Measurements from ENCODE around the gene TET1.

TET1 gene

DNA sequence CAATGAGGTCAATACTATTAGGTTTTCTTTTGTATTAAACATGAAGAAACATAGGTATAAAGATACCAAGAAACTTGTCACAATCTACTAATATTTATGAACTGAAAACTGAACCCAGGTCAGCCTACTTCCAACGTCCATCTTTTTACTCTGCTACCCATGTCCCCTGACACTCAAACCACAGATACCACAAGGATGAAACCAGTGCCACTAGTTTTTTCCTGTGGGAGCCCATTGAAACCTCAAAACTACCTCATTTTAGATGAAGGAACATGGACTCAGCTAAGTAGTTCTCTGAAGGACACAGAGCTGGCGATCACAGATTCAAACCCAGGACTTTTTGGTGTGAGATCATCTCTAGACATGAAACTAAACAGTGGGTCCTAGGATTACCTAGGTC, 6.8 kb downstream of the TET1 start:
- TF ChIP-seq, protein P1, sequence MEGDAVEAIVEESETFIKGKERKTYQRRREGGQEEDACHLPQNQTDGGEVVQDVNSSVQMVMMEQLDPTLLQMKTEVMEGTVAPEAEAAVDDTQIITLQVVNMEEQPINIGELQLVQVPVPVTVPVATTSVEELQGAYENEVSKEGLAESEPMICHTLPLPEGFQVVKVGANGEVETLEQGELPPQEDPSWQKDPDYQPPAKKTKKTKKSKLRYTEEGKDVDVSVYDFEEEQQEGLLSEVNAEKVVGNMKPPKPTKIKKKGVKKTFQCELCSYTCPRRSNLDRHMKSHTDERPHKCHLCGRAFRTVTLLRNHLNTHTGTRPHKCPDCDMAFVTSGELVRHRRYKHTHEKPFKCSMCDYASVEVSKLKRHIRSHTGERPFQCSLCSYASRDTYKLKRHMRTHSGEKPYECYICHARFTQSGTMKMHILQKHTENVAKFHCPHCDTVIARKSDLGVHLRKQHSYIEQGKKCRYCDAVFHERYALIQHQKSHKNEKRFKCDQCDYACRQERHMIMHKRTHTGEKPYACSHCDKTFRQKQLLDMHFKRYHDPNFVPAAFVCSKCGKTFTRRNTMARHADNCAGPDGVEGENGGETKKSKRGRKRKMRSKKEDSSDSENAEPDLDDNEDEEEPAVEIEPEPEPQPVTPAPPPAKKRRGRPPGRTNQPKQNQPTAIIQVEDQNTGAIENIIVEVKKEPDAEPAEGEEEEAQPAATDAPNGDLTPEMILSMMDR (conservative IDR thresholded peaks at IDR 0.05; ENCODE audit: low read depth, low read length): no peak
- H3K4me1 ChIP-seq (ENCODE audit: low read depth, poor library complexity, severe bottlenecking): peaks cover 22% of the 10 kb centered on the region
- no peaks in the 10 kb centered on the region for H3K79me2 ChIP-seq (ENCODE audit: insufficient read depth, low read depth)
- no peaks in the 10 kb centered on the region for H3K27me3 ChIP-seq (ENCODE audit: insufficient read depth, low read depth)
- peak overlapping the region; percentile 36 for H3K4me2 ChIP-seq
- no peak overlapping the region for H3K9ac ChIP-seq
- no peaks in the 10 kb centered on the region for H3K36me3 ChIP-seq (ENCODE audit: insufficient read depth)
- no peak overlapping the region for H3K27ac ChIP-seq
- no peaks in the 10 kb centered on the region for H4K20me1 ChIP-seq (ENCODE audit: insufficient read depth)
- no peak overlapping the region for H2AFZ ChIP-seq (ENCODE audit: low read depth)
- H3K4me3 ChIP-seq (IDR thresholded peaks at IDR 0.05; ENCODE audit: insufficient read depth, low read depth, low read length): no peak overlapping the region

DNA sequence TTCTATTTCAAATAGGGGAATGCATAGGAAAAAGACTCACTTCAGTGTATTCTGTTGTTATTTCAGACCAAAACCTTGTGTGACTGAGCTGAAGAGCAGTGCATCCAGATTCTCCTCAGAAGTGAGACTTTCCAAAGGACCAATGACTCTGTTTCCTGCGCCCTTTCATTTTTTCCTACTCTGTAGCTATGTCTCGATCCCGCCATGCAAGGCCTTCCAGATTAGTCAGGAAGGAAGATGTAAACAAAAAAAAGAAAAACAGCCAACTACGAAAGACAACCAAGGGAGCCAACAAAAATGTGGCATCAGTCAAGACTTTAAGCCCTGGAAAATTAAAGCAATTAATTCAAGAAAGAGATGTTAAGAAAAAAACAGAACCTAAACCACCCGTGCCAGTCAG, 12.0 kb downstream of the TET1 start:
- no peaks in the 10 kb centered on the region for H3K27me3 ChIP-seq (ENCODE audit: insufficient read depth, low read depth)

DNA sequence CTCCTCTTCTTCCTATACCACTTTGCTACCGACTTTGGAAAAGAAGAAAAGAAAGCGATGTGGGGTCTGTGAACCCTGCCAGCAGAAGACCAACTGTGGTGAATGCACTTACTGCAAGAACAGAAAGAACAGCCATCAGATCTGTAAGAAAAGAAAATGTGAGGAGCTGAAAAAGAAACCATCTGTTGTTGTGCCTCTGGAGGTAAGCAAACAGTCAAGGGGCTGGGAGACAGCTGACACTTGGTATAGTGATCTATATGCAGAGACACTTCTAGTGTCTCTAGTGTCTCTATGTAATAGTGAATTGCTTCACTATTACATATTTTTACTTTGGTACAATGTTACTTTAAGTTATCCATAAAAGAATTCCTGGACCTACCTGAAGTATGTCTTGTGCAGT, 13.9 kb downstream of the TET1 start:
- Histone ChIP-seq H3K27ac (no peak overlapping the region), H3K4me1 (ENCODE audit: low read depth, poor library complexity, severe bottlenecking) (no peaks in the 10 kb centered on the region), H3K27me3 (ENCODE audit: insufficient read depth, low read depth) (no peaks in the 10 kb centered on the region), H2AFZ (ENCODE audit: low read depth) (no peak overlapping the region), H3K4me2 (no peak overlapping the region), H3K9ac (no peak overlapping the region), H3K4me3 (IDR thresholded peaks at IDR 0.05; ENCODE audit: insufficient read depth, low read depth, low read length) (no peak overlapping the region), H3K79me2 (ENCODE audit: insufficient read depth, low read depth) (no peaks in the 10 kb centered on the region), H3K36me3 (ENCODE audit: insufficient read depth) (no peaks in the 10 kb centered on the region), H4K20me1 (ENCODE audit: insufficient read depth) (no peaks in the 10 kb centered on the region)
- TF ChIP-seq, protein P1 (conservative IDR thresholded peaks at IDR 0.05; ENCODE audit: low read depth, low read length): no peak

More for the DNA sequence above, 12.0 kb downstream of the TET1 start:
- TF ChIP-seq, protein P1 (conservative IDR thresholded peaks at IDR 0.05; ENCODE audit: low read depth, low read length): no peak
- H3K4me2 ChIP-seq: no peak overlapping the region
- H3K4me3 ChIP-seq (IDR thresholded peaks at IDR 0.05; ENCODE audit: insufficient read depth, low read depth, low read length): no peak overlapping the region
- H3K9ac ChIP-seq: no peak overlapping the region
- peaks cover 6% of the 10 kb centered on the region for H3K4me1 ChIP-seq (ENCODE audit: low read depth, poor library complexity, severe bottlenecking)
- no peak overlapping the region for H2AFZ ChIP-seq (ENCODE audit: low read depth)
- H4K20me1 ChIP-seq (ENCODE audit: insufficient read depth): no peaks in the 10 kb centered on the region
- H3K79me2 ChIP-seq (ENCODE audit: insufficient read depth, low read depth): no peaks in the 10 kb centered on the region
- no peak overlapping the region for H3K27ac ChIP-seq
- no peaks in the 10 kb centered on the region for H3K36me3 ChIP-seq (ENCODE audit: insufficient read depth)

DNA sequence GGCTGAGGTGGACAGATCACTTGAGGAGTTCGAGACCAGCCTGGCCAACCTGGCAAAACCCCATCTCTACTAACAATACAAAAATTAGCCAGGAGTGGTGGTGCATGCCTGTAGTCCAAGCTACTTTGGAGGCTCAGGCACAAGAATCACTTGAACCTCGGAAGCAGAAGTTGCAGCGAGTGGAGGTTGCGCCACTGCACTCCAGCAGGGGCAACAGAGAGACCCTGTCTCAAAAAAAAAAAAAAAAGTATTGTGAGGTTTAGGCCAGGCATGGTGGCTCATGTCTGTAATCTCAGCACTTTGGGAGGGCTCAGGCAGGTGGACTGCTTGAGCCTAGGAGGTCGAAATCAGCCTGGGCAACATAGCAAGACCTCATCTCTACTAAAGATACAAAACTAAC, 16.0 kb downstream of the TET1 start:
- no peak overlapping the region for H2AFZ ChIP-seq (ENCODE audit: low read depth)
- H3K36me3 ChIP-seq (ENCODE audit: insufficient read depth): no peaks in the 10 kb centered on the region
- TF ChIP-seq, protein P1 (conservative IDR thresholded peaks at IDR 0.05; ENCODE audit: low read depth, low read length): no peak
- no peak overlapping the region for H3K4me2 ChIP-seq
- H3K9ac ChIP-seq: no peak overlapping the region
- H3K4me1 ChIP-seq (ENCODE audit: low read depth, poor library complexity, severe bottlenecking): no peaks in the 10 kb centered on the region
- H3K27me3 ChIP-seq (ENCODE audit: insufficient read depth, low read depth): no peaks in the 10 kb centered on the region
- no peaks in the 10 kb centered on the region for H3K79me2 ChIP-seq (ENCODE audit: insufficient read depth, low read depth)
- H3K4me3 ChIP-seq (IDR thresholded peaks at IDR 0.05; ENCODE audit: insufficient read depth, low read depth, low read length): no peak overlapping the region
- H3K27ac ChIP-seq: no peak overlapping the region
- H4K20me1 ChIP-seq (ENCODE audit: insufficient read depth): no peaks in the 10 kb centered on the region

Measured in KMS-11 (cell line).